ENCODE measurements around the gene GABBR2.

Gene GABBR2

DNA sequence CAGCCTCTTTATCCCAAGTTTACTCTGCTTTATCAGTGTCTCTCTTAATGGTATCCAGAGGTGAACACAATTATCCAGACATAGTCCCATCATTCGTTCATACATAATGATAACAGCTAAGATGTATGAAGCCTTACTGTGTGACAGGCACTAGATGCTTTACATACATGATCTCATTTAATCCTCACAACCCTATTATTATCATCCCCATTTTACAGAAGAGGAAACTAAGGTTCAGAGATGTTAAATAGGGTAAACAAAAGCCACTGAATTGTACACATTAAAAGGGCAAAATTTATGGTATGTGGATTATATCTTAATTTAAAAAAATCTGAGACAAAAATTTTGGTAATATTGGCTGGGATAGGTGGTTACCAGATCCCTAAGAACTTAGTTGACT is 329.2 kb downstream of the GABBR2 start:
- in situ Hi-C loops (cut with HindIII; ENCODE audit: low pct_ligation_motif_present, low sequenced_read_pairs): no loop called here
- no peaks in the 10 kb centered on the region for H3K27me3 ChIP-seq (replicated peaks)
- no peak for DNase-seq

DNA sequence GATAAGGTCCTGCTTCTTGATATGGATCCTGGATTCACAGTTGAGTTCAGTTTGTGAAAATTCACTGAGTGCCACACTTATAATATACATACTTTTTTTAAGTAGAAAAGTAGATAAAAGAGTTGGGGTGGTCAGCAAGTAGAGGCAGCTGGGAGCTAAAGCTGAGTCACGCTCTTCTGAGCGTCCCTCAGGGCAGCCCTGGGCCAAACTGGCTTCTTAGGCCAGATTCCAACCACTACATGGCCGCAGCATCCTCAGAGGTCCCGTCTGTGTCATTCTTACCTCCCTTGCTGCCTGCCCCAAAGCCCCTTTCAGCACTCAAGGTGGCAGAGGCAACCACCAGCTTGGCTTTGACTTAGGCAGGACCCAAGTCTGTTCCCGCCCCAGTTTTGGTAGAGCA is 329.9 kb downstream of the GABBR2 start:
- H3K4me3 ChIP-seq (ENCODE audit: low read depth, low read length): no peak overlapping the region
- TF ChIP-seq, protein P1, sequence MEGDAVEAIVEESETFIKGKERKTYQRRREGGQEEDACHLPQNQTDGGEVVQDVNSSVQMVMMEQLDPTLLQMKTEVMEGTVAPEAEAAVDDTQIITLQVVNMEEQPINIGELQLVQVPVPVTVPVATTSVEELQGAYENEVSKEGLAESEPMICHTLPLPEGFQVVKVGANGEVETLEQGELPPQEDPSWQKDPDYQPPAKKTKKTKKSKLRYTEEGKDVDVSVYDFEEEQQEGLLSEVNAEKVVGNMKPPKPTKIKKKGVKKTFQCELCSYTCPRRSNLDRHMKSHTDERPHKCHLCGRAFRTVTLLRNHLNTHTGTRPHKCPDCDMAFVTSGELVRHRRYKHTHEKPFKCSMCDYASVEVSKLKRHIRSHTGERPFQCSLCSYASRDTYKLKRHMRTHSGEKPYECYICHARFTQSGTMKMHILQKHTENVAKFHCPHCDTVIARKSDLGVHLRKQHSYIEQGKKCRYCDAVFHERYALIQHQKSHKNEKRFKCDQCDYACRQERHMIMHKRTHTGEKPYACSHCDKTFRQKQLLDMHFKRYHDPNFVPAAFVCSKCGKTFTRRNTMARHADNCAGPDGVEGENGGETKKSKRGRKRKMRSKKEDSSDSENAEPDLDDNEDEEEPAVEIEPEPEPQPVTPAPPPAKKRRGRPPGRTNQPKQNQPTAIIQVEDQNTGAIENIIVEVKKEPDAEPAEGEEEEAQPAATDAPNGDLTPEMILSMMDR (IDR thresholded peaks at IDR 0.05; ENCODE audit: low read depth, low read length, missing control alignments): no peak
- H3K36me3 ChIP-seq (replicated peaks): no peaks in the 10 kb centered on the region
- no peak for DNase-seq
- no peaks in the 10 kb centered on the region for H3K27me3 ChIP-seq (replicated peaks)
- in situ Hi-C loops (cut with HindIII; ENCODE audit: low pct_ligation_motif_present, low sequenced_read_pairs): no loop called here
- H3K27ac ChIP-seq: no peak overlapping the region

More for the DNA sequence above, 329.2 kb downstream of the GABBR2 start:
- Histone ChIP-seq H3K4me3 (ENCODE audit: low read depth, low read length) (no peak overlapping the region), H3K36me3 (replicated peaks) (no peaks in the 10 kb centered on the region), H3K27ac (no peak overlapping the region)
- TF ChIP-seq, protein P1 (IDR thresholded peaks at IDR 0.05; ENCODE audit: low read depth, low read length, missing control alignments): no peak

DNA sequence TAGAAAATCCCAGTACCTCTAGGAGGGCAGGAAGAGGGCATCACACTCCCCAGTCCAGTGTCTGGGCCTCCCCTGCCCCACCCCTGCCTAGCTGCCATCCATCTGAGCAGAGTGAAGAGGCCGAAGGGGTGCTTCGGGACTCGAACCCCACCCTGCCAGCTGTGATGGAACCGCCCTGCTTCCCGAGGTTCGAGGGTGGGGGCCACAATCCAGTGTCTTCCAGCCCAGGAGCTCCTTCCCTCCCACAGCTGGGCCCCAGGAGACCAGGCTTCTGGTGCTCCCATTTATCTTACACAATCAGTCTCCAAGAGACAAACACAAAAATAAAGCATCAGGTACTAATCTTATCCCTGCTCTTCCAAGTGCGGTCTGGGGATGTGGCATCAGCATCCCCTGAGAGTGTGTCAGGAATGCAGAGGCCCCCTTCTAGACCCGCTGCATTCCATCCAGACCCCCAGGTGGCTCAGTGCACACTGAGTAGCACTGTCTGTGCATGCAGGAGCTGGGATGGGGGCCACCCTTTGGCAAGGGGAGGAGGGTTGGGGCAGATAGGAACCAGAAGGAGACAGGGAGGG is 330.4 kb downstream of the GABBR2 start:
- Histone ChIP-seq H3K27ac (no peak overlapping the region), H3K27me3 (replicated peaks) (no peaks in the 10 kb centered on the region), H3K4me3 (ENCODE audit: low read depth, low read length) (no peak overlapping the region), H3K36me3 (replicated peaks) (no peaks in the 10 kb centered on the region)
- TF ChIP-seq, protein P1 (IDR thresholded peaks at IDR 0.05; ENCODE audit: low read depth, low read length, missing control alignments): no peak
- DNase-seq: no peak
- in situ Hi-C loops (cut with HindIII; ENCODE audit: low pct_ligation_motif_present, low sequenced_read_pairs): no loop called here

DNA sequence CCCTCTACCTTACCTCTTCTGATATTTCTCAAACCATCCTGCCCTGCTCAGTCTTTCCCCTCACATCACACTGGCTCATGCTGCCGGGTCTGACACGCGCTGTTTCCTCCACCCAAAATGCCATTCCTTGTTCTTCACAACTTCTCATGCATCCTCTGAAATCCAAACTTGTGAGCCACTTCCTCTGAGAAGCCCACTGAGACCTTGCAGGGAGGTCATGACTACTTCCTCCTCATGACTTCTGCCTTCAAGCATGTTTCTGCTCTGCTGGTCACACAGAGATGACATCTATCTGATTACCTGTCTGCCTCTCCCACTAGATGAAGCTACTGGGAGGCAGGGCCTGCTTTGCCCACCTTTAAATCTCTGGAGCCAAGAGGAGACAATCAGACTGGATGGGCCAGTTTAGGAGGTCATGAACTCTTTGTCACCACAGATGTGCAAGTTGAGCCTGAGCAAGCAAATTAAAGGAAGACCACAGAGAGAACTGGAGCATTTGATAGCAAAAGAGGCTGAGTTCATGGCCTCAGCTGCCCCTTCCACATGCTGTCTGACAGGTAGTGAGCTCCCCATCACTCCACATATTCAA is 333.5 kb downstream of the GABBR2 start:
- Histone ChIP-seq H3K36me3 (replicated peaks) (no peaks in the 10 kb centered on the region), H3K27ac (peak overlapping the region; percentile 95), H3K27me3 (replicated peaks) (no peaks in the 10 kb centered on the region), H3K4me3 (ENCODE audit: low read depth, low read length) (no peak overlapping the region)
- peak; percentile 80 for DNase-seq
- TF ChIP-seq, protein P1 (IDR thresholded peaks at IDR 0.05; ENCODE audit: low read depth, low read length, missing control alignments): no peak
- in situ Hi-C loops (cut with HindIII; ENCODE audit: low pct_ligation_motif_present, low sequenced_read_pairs): no loop called here

DNA sequence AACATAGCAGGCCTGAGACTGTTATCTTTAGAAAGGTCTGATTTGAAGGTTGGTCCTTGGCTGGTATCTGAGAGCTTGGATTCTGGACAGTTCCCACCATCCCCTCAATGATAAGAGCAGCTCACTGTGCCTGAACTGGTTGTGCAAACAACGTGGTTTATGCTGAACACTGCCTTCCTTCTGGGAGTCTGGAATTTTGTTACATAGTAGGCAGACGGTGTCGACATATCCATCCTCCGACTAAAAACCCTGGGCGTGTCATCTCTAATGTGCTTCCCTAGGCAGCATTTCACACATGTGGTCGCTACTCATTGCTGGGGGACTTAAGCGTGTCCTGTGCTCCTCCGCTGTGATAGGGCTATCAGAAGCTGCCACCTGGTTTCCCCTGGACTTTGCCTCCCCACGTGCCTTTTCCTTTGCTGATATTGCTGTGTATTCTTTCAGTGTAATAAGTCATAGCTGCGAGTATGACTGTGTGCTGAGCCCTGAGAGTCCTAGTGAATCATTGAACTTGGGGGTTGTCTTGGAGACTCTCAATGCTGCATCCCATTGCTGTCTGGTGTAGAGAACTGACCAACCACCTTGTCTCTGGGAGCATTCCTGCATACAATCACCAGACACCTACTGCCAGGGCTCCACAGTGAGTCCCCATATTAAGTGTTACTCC is 334.2 kb downstream of the GABBR2 start:
- in situ Hi-C loops (cut with HindIII; ENCODE audit: low pct_ligation_motif_present, low sequenced_read_pairs): no loop called here
- Histone ChIP-seq H3K27me3 (replicated peaks) (no peaks in the 10 kb centered on the region), H3K36me3 (replicated peaks) (no peaks in the 10 kb centered on the region), H3K4me3 (ENCODE audit: low read depth, low read length) (peak overlapping the region; percentile 12), H3K27ac (peak overlapping the region; percentile 95)
- DNase-seq: peak; percentile 95
- TF ChIP-seq, protein P1 (IDR thresholded peaks at IDR 0.05; ENCODE audit: low read depth, low read length, missing control alignments): no peak

All from brain microvascular endothelial cell (primary cell).